ENCODE measurements around the gene DGKD. TPM values are rescaled to one million over a fixed set of nuclear protein-coding genes. Genes with fewer than 3 reads are reported as not detected.

DGKD gene
- total RNA-seq, 1 experiment from 2014 or later, result 28.2 TPM

DNA sequence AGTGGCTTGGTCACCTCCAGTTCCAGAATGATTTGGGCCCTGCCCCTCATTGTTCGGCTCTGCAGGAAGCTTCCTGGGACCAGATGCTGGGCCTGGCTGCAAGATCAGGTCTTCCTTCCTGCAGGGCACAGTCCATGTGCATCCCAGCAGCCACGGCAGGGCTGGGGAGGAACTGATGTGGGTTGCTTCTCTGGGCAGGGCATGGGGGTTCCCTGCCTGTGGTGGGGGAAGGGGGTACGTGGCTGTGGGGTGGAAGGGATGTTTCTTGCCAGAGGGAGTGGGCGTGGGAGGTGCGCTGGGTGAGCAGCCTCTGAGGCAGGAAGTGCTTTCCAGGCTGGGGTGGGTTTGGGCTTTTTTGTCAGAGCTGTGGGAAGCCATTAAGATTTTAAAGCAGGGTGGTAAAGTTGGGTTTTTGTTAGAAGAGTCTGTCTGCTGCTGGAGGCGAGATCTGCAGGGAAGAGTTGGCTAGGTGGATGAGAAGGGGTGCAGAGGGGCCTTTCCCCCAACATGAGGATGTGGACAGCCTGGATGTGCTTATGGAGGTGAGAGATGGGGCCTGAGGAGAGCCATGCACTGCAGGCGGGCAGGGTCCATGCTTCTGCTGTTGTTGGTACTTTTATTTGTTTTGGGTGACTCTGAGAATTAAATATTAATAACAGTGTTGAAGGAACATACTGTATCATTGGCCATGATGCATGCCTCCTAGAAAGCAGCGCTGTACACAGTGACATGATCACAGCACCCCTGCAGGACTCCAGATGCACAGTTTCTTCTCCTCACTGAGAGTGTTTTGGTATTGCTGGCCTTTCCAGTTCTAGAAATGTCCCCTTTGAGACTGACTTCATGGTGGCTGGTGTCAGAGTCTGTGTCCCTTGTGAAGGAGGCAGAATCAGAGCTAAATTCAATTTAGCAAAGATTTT lies 45.3 kb downstream of the DGKD start:
- no peaks in the 10 kb centered on the region for H3K4me1 ChIP-seq
- peaks cover 21% of the 10 kb centered on the region for H3K36me3 ChIP-seq
- no peaks in the 10 kb centered on the region for H3K9me3 ChIP-seq (replicated peaks)
- H3K27ac ChIP-seq, result no peak overlapping the region
- no peak for DNase-seq
- H3K4me3 ChIP-seq, result no peak overlapping the region
- no peaks in the 10 kb centered on the region for H3K27me3 ChIP-seq

DNA sequence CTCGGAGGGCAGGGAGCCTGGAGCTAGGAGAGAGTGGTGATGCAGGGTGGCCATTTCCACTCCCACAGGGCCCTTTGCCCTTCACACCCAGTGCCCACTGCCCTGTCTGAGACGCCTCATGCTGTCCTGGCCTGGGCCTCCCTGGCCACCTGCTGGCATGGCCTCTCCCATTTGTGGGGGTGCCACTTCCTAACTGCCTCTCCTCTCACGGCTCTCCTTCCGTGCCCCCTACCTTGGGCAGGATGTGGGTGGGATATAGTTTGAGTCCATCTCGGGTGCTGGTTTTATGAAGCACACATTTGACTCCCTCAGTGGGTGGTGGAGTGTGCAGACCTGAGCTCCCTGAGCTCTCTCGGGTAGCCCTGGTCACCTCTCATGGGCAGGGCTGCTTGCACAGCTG lies 46.0 kb downstream of the DGKD start:
- Histone ChIP-seq H3K4me3 (no peak overlapping the region), H3K27ac (no peak overlapping the region), H3K9me3 (replicated peaks) (no peaks in the 10 kb centered on the region), H3K36me3 (peaks cover 21% of the 10 kb centered on the region), H3K27me3 (no peaks in the 10 kb centered on the region), H3K4me1 (no peaks in the 10 kb centered on the region)
- no peak for DNase-seq

DNA sequence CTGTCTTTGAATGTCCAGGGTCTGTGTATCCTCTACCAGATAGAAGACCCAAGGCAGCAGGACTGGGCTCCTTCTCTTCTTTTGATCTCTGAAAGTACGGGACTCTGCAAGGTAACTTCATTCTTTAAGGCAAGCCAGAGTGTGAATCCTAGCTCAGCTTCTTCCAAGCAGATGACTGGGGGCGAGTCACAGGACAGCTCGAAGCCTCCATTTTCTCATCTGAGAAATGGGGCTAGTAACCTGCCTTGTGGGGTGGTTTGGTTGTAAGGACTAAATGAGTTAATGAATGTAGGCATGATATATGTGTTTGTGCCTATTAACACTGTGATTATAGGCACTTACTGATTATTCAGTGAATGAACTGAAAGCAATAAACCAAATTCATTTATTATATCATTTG lies 46.7 kb downstream of the DGKD start:
- Histone ChIP-seq H3K9me3 (replicated peaks) (no peaks in the 10 kb centered on the region), H3K36me3 (peaks cover 18% of the 10 kb centered on the region), H3K27ac (no peak overlapping the region), H3K4me3 (no peak overlapping the region), H3K27me3 (no peaks in the 10 kb centered on the region), H3K4me1 (no peaks in the 10 kb centered on the region; the same call in 1 of the 2 replicates)
- DNase-seq, result no peak

DNA sequence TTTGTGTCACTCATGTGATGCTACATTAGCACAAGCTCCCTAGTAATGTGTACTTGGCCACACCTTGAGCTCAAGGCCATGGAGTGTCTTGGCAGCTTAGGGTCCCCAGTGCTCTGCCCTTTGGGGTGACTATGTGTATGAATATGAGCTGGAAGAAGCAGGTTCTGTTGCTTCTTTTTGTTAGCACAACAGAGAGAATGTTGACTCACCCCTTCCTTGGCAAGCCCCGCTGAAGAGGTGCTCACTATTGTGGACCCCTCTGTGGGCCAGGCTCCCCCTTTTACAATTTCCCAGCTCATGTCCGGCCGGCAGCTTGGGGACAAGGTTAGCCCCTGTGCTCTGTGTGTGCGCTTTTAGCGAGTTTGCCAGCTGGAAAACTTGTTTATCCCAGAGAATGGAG lies 48.1 kb downstream of the DGKD start:
- peaks cover 13% of the 10 kb centered on the region for H3K36me3 ChIP-seq
- H3K4me3 ChIP-seq, result no peak overlapping the region
- H3K4me1 ChIP-seq, result no peaks in the 10 kb centered on the region; the same call in 1 of the 2 replicates
- H3K27me3 ChIP-seq, result no peaks in the 10 kb centered on the region
- H3K27ac ChIP-seq, result no peak overlapping the region
- DNase-seq, result no peak
- H3K9me3 ChIP-seq (replicated peaks), result no peaks in the 10 kb centered on the region

DNA sequence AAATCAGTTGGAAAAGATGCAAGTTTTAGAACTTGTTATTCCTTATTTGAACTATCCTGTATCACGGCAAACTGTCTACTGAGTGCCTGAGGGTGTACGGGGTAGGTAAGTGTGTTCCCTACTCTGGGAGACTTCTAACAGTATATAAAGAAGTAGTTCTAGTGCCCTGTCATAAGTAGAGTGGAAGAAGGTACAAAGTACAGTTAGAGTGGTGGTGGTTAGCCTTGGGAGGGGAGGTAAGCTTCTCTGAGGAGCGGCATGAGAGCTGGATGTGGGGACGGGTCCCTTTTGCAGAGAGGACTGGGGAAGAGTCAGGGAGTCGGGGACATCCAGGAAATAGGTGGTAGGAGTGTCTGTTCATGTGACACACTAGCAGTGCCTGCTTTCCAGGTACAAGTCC lies 48.5 kb downstream of the DGKD start:
- H3K27me3 ChIP-seq, result no peaks in the 10 kb centered on the region
- no peak for DNase-seq
- H3K4me1 ChIP-seq, result no peaks in the 10 kb centered on the region; the same call in 1 of the 2 replicates
- H3K9me3 ChIP-seq (replicated peaks), result no peaks in the 10 kb centered on the region
- H3K4me3 ChIP-seq, result no peak overlapping the region
- H3K27ac ChIP-seq, result no peak overlapping the region
- peaks cover 13% of the 10 kb centered on the region for H3K36me3 ChIP-seq

DNA sequence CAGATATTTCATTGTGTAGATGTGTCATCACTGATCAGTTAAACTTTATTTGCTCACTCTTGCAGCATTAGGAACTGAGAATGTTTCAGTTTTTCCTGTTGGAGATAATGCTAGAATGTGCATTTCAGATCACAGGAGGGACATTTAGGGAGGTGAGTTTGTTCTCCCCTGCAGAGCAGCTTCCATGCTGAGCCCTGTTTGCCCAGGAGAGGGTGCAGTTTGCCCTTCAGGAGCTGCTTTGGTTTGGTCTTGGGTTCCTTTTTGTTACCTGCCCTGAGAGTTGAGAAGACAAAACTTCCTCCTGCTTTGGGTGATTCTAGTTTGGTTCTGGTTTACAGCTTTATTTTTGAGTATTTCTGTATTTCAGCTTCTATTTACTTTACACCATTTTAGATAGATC lies 49.9 kb downstream of the DGKD start:
- Histone ChIP-seq H3K36me3 (peaks cover 3% of the 10 kb centered on the region; the same call in 1 of the 2 replicates), H3K27ac (no peak overlapping the region), H3K4me3 (no peak overlapping the region), H3K27me3 (no peaks in the 10 kb centered on the region), H3K9me3 (replicated peaks) (no peaks in the 10 kb centered on the region), H3K4me1 (no peaks in the 10 kb centered on the region; the same call in 1 of the 2 replicates)
- peak in 1 of 2 experiments; percentile 51 for DNase-seq

DNA sequence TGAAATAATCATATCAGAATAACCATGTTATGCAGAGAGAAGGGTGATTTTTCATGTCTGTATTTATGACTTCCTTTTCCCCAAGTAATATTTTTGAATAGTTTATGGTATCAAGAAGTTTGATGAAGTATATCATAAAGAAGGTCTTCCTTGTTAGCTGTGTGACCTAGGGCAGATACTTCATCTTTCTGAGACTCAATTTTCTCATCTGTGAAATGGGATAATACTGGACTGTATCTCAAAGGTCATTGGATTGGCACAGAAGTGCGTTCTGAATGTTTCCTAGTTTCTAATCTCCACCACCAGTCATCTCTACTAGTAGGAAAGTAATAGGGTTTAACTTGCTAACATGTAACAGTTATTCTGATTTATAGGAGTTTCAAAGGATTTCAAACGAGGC lies 52.6 kb downstream of the DGKD start:
- no peaks in the 10 kb centered on the region for H3K27me3 ChIP-seq
- H3K36me3 ChIP-seq, result peaks cover 4% of the 10 kb centered on the region; the same call in 1 of the 2 replicates
- H3K4me1 ChIP-seq, result no peaks in the 10 kb centered on the region; the same call in 1 of the 2 replicates
- H3K27ac ChIP-seq, result no peak overlapping the region
- H3K4me3 ChIP-seq, result no peak overlapping the region
- no peak for DNase-seq
- peaks cover 10% of the 10 kb centered on the region for H3K9me3 ChIP-seq (replicated peaks)

DNA sequence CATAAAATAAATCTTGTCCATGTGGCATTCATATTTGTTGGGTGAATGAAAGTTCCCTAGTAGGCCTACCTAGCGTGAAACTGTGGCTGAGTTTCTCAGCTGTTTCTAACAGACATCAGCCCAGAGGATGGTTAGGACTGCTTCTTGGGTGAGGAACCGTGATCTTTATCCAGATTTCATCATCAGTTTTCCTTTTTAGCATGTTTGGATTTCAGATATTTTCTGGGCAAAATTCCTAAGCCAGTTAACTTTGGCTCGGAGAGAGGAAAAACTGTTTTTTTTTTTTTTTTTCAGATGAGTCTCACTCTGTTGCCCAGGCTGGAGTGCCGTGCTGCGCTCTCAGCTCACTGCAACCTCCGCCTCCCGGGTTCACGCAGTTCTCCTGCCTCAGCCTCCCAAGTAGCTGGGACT lies 53.5 kb downstream of the DGKD start:
- H3K4me1 ChIP-seq, result no peaks in the 10 kb centered on the region; the same call in 1 of the 2 replicates
- DNase-seq, result no peak
- H3K27ac ChIP-seq, result no peak overlapping the region

DNA sequence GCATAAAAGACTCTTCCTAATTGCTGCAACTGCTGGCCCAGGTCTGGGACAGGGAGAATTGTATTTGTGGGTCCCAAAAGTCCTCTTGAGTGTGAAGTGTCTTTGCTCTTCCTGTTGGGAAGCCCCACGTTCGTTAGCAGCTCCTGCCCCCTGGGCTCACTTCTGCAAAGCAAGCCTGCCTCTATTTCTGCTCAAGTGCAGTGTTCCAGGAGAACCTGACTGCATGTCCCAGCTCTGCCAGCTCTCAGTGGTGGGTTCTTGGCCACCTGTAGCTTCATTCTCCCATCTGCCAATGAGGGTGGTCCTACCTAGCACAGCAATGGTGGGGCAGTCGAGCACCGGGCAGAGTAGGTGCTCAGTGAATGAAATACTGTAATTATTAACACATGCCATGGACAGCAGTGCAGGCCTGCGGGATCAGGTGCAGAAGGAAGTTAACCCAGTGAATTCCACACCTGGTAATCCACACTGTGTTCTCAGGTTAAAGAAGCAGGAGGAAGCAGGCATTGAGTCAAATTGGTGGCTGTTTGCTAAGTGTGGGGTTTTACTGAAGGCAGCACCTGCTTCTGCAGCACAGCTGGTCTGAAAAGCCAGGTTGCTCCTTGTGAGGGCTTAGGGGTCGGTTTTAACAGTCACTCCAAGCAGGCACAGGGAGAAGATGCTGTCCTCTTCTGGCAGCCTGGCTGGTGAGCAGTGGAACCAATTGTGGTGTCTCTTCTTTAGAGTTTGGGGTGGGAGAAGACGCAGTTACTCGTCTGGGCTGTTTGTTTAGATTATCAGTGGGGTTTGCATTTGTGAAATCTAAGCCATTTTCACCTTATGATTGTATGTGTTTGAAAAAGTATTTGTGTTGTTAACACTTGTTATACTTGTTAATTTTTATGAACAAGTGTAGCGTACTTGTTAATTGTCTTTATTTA lies 54.3 kb downstream of the DGKD start:
- H3K9me3 ChIP-seq (replicated peaks), result peaks cover 12% of the 10 kb centered on the region
- H3K27me3 ChIP-seq, result no peaks in the 10 kb centered on the region
- DNase-seq, result peak; percentile 35 to 61
- H3K4me3 ChIP-seq, result no peak overlapping the region
- H3K4me1 ChIP-seq, result peaks cover 3% of the 10 kb centered on the region; the same call in 1 of the 2 replicates
- no peak overlapping the region for H3K27ac ChIP-seq
- peaks cover 4% of the 10 kb centered on the region; the same call in 1 of the 2 replicates for H3K36me3 ChIP-seq

More for the DNA sequence above, 53.5 kb downstream of the DGKD start:
- H3K4me3 ChIP-seq, result no peak overlapping the region
- H3K9me3 ChIP-seq (replicated peaks), result peaks cover 12% of the 10 kb centered on the region
- peaks cover 4% of the 10 kb centered on the region; the same call in 1 of the 2 replicates for H3K36me3 ChIP-seq
- H3K27me3 ChIP-seq, result no peaks in the 10 kb centered on the region

DNA sequence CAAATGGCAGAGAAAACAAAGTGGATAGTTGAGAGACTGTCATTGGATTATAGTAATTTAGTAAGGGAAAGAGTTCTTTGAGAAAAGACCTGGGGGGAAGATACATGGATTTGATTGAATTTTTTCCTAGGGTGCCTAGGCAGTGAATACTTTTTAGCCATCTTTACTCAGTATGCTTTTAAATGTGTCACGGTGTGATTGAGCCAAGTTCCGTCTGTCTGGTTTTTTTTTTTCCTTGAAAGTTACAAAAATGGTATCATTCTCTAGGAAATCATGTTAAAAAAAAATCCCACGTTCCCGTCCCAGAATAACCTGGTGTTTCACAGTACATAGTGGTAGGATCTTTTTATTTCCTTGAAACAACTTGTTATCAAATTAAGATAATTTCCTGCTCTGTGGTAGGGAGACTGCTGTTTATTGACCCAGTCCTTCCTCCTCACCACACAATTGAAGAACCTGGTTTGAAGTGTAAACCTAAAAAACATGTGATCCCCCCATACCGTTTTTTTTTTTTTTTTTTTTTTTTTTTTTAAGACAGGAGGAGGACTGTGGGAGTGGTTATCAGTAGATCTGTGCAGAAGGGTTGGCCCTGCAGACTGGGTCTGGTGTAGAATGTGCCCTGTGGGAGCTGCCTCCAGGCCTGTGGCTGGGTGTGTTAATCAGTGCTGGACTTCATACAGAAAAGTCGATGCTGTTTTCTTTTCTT lies 55.1 kb downstream of the DGKD start:
- Histone ChIP-seq H3K4me1 (peaks cover 11% of the 10 kb centered on the region), H3K9me3 (replicated peaks) (peaks cover 12% of the 10 kb centered on the region), H3K27ac (no peak overlapping the region), H3K27me3 (no peaks in the 10 kb centered on the region), H3K4me3 (no peak overlapping the region), H3K36me3 (peaks cover 4% of the 10 kb centered on the region; the same call in 1 of the 2 replicates)
- no peak for DNase-seq

DNA sequence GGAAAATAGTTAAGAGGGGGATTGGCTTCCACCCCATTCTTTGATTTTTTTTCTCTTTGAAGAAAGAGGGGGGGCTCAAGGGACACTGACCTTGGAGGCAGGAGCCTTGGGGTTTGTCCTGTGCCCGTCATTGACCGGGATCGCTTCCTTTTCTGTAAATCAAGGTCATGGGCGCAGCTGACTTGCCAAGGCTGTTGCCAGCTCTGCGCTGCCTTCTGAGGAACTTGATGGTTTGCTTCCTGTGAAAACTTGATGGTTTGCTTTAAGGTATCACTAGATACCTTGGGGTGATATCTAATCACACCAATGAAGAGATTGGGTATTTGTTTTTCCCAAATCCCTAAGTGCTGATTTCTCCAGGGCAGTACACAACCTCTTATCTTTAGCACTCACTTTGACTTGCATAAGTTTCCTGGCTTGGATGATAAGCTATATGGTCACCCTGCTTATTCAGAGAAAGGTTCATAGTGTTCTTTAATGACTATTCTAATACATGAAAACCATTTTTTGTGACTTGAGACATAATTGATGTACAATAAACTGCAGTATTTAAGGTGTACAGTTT lies 56.0 kb downstream of the DGKD start:
- H3K4me1 ChIP-seq, result peaks cover 19% of the 10 kb centered on the region
- no peaks in the 10 kb centered on the region for H3K27me3 ChIP-seq
- peaks cover 12% of the 10 kb centered on the region for H3K9me3 ChIP-seq (replicated peaks)
- peaks cover 4% of the 10 kb centered on the region; the same call in 1 of the 2 replicates for H3K36me3 ChIP-seq
- DNase-seq, result no peak
- no peak overlapping the region for H3K27ac ChIP-seq
- H3K4me3 ChIP-seq, result no peak overlapping the region

DNA sequence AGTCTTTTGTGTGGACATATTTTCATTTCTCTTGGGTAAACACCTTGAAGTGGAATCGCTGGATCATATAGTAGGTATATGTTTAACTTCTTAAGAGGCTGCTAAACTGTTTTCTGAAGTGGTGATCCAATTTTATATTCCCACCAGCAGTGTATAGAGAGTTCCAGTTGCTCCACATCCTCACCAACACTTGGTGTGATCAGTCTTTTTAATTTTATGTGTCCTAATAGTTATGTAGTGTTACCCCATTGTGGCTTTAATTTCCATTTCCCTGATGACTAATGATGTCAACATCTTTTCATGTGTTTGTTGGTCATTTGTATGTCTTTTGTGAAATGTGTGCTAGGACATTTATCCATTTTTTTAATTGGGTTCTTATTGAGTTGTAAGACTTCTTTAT lies 56.9 kb downstream of the DGKD start:
- peaks cover 4% of the 10 kb centered on the region; the same call in 1 of the 2 replicates for H3K36me3 ChIP-seq
- peaks cover 20% of the 10 kb centered on the region for H3K4me1 ChIP-seq
- H3K27ac ChIP-seq, result no peak overlapping the region
- H3K4me3 ChIP-seq, result no peak overlapping the region
- H3K9me3 ChIP-seq (replicated peaks), result peaks cover 12% of the 10 kb centered on the region
- no peaks in the 10 kb centered on the region for H3K27me3 ChIP-seq
- no peak for DNase-seq

DNA sequence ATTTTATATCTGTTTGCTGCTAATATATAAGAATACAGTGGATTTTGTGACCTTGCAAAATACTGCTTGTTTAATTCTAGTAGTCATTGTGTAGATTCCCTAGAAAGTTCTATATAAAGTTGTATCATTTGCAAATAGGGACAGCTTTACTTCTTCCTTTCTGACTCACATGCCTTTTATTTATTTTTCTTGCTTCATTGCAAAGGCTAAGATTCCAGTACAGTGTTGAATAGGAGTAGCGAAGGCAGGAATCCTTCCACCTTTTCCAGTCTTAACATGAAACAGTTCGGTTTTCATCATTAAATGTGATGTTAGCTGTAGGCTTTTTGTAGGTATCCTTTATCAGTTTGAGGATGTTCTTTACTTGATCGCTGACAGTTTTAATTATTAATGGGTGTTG lies 58.1 kb downstream of the DGKD start:
- Histone ChIP-seq H3K27ac (no peak overlapping the region), H3K4me1 (peaks cover 20% of the 10 kb centered on the region), H3K36me3 (peaks cover 4% of the 10 kb centered on the region; the same call in 1 of the 2 replicates), H3K9me3 (replicated peaks) (peaks cover 12% of the 10 kb centered on the region), H3K27me3 (no peaks in the 10 kb centered on the region), H3K4me3 (no peak overlapping the region)
- DNase-seq, result no peak

DNA sequence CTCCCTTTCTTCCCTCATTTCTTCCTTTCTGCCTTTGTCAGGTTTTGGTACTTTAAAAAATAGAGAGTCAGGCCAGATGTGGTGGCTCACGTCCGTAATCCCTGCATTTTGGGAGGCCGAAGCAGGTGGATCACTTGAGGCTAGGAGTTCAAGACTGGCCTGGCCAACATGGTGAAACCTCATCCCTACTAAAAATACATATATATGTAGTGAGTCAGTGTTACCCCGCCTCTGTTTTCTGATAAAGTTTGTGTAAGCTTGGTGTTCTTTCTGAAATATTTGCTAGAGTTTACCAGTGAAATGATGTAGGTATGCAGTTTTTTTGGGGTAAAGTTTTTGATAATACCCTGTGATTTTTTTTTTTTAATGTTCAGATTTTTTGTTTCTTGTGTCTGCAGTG lies 58.8 kb downstream of the DGKD start:
- Histone ChIP-seq H3K9me3 (replicated peaks) (peaks cover 12% of the 10 kb centered on the region), H3K27ac (peak overlapping the region; percentile 46), H3K27me3 (no peaks in the 10 kb centered on the region), H3K4me1 (peaks cover 20% of the 10 kb centered on the region), H3K4me3 (no peak overlapping the region), H3K36me3 (peaks cover 4% of the 10 kb centered on the region; the same call in 1 of the 2 replicates)
- DNase-seq, result no peak
